GM21723 (cell line): Measurements from ENCODE around the gene ADGRL1.
"Not testable (repeated sequence)": the region's sequence is repeated elsewhere in the genome, so short reads cannot be mapped to it uniquely, and the experiment has no call there.

ENCODE experiments used
- ATAC-seq: cut with Tn5 transposase; IDR thresholded peaks from one replicate; pipeline ENCODE4 v1.9.1; 2021; ENCODE audit warnings: mild to moderate bottlenecking, moderate library complexity; ENCODE audit not compliant: unreplicated experiment

Gene ADGRL1

GRCh38 chr19:14221345-14221744, 15.4 kb upstream of the ADGRL1 start:
- ATAC-seq = not testable (repeated sequence)

GRCh38 chr19:14218620-14219330, 12.8 kb upstream of the ADGRL1 start:
- ATAC-seq = no peak

GRCh38 chr19:14217886-14218285, 11.9 kb upstream of the ADGRL1 start:
- not testable (repeated sequence) for ATAC-seq

GRCh38 chr19:14214580-14214979, 8.6 kb upstream of the ADGRL1 start:
- ATAC-seq = no peak

- ATAC-seq = not testable (repeated sequence)
These were observed 4.2 kb upstream of the ADGRL1 start for GRCh38 chr19:14210182-14210581.

- ATAC-seq = not testable (repeated sequence)
These were observed 3.4 kb upstream of the ADGRL1 start for GRCh38 chr19:14209401-14209800.

- ATAC-seq = not testable (repeated sequence)
These were observed 2.5 kb upstream of the ADGRL1 start for GRCh38 chr19:14208496-14208895.

- ATAC-seq = not testable (repeated sequence)
These were observed 1.8 kb upstream of the ADGRL1 start for GRCh38 chr19:14207796-14208195.

- not testable (repeated sequence) for ATAC-seq
These were observed 1.1 kb upstream of the ADGRL1 start for GRCh38 chr19:14206737-14207726.

- ATAC-seq = not testable (repeated sequence)
These were observed 339 bp upstream of the ADGRL1 start for GRCh38 chr19:14206308-14206707.

- not testable (repeated sequence) for ATAC-seq
These were observed 1.1 kb downstream of the ADGRL1 start for GRCh38 chr19:14204676-14205451.

GRCh38 chr19:14204219-14204618, 1.8 kb downstream of the ADGRL1 start:
- ATAC-seq = not testable (repeated sequence)

GRCh38 chr19:14203788-14204187, 2.2 kb downstream of the ADGRL1 start:
- not testable (repeated sequence) for ATAC-seq

- no peak for ATAC-seq
These were observed 2.8 kb downstream of the ADGRL1 start for GRCh38 chr19:14203177-14203576.

- not testable (repeated sequence) for ATAC-seq
These were observed 4.5 kb downstream of the ADGRL1 start for GRCh38 chr19:14201481-14201880.

- ATAC-seq = not testable (repeated sequence)
These were observed 5.7 kb downstream of the ADGRL1 start for GRCh38 chr19:14200147-14200841.

- ATAC-seq = no peak
These were observed 7.3 kb downstream of the ADGRL1 start for GRCh38 chr19:14198384-14199376.

GRCh38 chr19:14197882-14198281, 8.1 kb downstream of the ADGRL1 start:
- ATAC-seq = no peak

- ATAC-seq = not testable (repeated sequence)
These were observed 8.7 kb downstream of the ADGRL1 start for GRCh38 chr19:14197288-14197687.
